ENCODE results near the gene NOVA2. TPM values are rescaled to one million over a fixed set of nuclear protein-coding genes. Genes with fewer than 3 reads are reported as not detected.
"Not testable (repeated sequence)": the region's sequence is repeated elsewhere in the genome, so short reads cannot be mapped to it uniquely, and the experiment has no call there.

NOVA2 gene
- total and polyA plus RNA-seq, 4 donors: 0.13 to 18.2 (median 8.1) TPM; not detected in 1

DNA sequence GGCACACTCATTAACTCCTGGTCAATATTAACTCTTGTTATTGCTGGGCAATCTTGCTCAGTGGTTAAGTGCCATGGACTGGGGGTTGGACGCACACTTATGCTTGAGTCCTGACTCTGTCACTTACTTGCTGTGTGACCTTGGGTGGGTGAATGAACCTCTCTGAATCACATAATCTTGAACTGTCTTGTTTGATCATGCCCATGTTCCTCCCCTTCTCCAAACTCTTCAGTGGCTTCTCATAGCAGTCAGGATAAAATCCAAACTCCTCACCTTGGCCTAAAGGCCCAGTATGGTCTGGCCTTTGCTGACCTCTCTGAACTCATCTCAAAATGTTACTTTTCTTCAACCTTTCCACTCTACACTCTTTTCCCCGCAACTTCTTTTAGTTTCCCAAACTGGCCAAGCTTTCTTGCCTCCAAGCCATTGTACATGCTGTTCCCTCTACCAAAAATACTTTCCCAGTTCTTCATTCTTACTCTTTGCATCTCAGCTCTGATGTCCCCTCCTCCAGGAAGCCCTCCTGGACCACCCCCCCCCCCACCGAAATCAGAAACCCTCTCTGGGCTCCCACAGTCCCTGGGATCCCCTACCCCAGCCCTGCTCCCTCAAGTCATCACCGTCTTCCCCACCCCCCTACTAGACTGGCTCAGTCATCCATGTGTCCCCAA lies 73.6 kb downstream of the NOVA2 start:
- Histone ChIP-seq H3K4me1 (ENCODE audit: control insufficient read depth in 1 of 2, insufficient read depth in 2 of 2, low read length in 2 of 2) (no peaks in the 10 kb centered on the region), H3K4me3 (ENCODE audit: low read length in 2 of 2) (no peak overlapping the region), H3K27me3 (ENCODE audit: control insufficient read depth in 1 of 2, insufficient read depth in 2 of 2, low read length in 1 of 2) (no peaks in the 10 kb centered on the region), H3K9me3 (ENCODE audit: control insufficient read depth, low read length) (no peaks in the 10 kb centered on the region), H3K27ac (ENCODE audit: low read depth in 1 of 2, low read length in 2 of 2) (no peak overlapping the region), H3K36me3 (ENCODE audit: control insufficient read depth in 1 of 2, insufficient read depth in 2 of 2, low read length in 1 of 2) (peaks cover 0 to 2% of the 10 kb centered on the region in 2 donors)
- 95 to 96% methylated on average over 4 of the region's 4 CpGs for WGBS, 2 donors
- DNase-seq: no peak
- intact Hi-C loops (cut with DNase I): no loop called here
- no peak for ATAC-seq (ENCODE audit: low FRiP score)

DNA sequence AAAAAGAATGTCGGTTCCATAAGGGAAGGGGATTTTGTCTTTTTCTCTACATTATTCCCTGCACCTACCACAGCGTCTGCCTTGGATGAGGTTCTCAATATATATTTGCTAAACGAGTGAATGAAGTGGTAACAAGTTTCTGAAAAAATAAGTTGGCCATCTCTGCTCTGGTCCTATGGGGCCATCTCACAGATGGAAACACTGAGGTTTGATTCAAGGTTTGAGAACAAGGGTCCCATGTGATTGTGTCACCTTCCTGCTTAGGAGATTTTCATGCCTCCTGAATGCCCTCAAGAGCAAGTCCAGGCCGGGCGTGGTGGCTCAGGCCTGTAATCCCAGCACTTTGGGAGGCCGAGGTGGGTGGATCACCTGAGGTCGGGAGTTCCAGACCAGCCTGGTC lies 74.4 kb downstream of the NOVA2 start:
- DNase-seq (no peak), ATAC-seq (ENCODE audit: low FRiP score) (no peak)
- Histone ChIP-seq H3K36me3 (ENCODE audit: control insufficient read depth in 1 of 2, insufficient read depth in 2 of 2, low read length in 1 of 2) (peaks cover 0 to 2% of the 10 kb centered on the region in 2 donors), H3K27ac (ENCODE audit: low read depth in 1 of 2, low read length in 2 of 2) (no peak overlapping the region), H3K27me3 (ENCODE audit: control insufficient read depth in 1 of 2, insufficient read depth in 2 of 2, low read length in 1 of 2) (no peaks in the 10 kb centered on the region), H3K4me3 (ENCODE audit: low read length in 2 of 2) (no peak overlapping the region), H3K9me3 (ENCODE audit: control insufficient read depth, low read length) (no peaks in the 10 kb centered on the region), H3K4me1 (ENCODE audit: control insufficient read depth in 1 of 2, insufficient read depth in 2 of 2, low read length in 2 of 2) (no peaks in the 10 kb centered on the region)
- intact Hi-C loops (cut with DNase I): no loop called here
- WGBS, 2 donors: 95 to 96% methylated on average over 7 of the region's 7 CpGs

DNA sequence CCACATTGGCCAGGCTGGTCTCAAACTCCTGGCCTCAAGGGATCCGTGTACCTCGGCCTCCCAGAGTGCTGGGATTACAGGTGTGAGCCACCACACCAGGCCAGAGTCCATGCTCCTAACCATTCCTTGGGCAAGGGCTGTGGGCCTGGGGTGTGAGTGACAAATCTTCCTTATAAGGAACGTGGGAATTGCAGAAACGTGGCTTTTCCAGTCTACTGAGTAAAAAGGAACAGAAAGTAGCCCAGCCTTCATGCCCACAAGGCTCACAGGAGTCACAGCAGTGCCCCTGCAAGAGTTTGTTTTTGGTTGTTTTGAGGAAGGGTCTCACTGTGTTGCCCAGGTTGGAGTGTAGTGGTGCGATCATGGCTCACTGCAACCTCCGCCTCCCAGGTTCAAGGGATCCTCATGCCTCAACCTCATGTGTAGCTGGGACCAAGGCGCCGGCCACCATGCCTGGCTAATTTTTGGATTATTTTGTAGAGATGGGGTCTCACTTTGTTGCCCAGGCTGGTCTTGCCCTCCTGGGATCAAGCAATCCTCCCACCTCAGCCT lies 76.3 kb downstream of the NOVA2 start:
- no peak for DNase-seq
- Histone ChIP-seq H3K4me1 (ENCODE audit: control insufficient read depth in 1 of 2, insufficient read depth in 2 of 2, low read length in 2 of 2) (no peaks in the 10 kb centered on the region), H3K27me3 (ENCODE audit: control insufficient read depth in 1 of 2, insufficient read depth in 2 of 2, low read length in 1 of 2) (no peaks in the 10 kb centered on the region), H3K4me3 (ENCODE audit: low read length in 2 of 2) (no peak overlapping the region), H3K27ac (ENCODE audit: low read depth in 1 of 2, low read length in 2 of 2) (no peak overlapping the region), H3K36me3 (ENCODE audit: control insufficient read depth in 1 of 2, insufficient read depth in 2 of 2, low read length in 1 of 2) (peaks cover 0 to 2% of the 10 kb centered on the region in 2 donors), H3K9me3 (ENCODE audit: control insufficient read depth, low read length) (no peaks in the 10 kb centered on the region)
- ATAC-seq (ENCODE audit: low FRiP score): no peak
- intact Hi-C loops (cut with DNase I): no loop called here
- 91 to 92% methylated on average over 8 of the region's 8 CpGs for WGBS, 2 donors

DNA sequence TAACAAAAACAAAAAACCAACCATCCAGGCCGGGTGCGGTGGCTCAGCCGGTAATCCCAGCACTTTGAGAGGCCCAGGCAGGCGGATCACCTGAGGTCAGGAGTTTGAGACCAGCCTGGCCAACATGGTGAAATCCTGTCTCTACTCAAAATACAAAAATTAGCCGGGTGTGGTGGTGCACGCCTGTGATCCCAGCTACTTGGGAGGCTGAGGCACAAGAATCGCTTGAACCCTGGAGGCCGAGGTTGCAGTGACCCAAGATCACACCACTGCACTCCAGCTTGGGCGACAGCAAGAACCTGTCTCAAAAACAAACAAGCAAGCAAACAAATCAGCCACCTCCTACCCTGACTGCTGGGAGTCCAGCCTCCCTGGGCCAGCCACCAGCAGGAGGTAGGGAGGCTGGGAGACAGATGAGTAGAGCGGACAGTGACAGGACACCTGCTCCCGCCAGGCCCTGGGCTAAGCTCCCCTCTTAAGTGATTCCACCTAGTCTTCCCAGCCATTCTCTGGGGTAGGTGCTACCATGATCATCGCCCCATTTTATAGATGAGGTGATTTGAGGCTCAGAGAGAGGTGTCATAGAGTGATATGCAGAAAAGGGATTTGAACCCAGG lies 77.6 kb downstream of the NOVA2 start:
- ATAC-seq (ENCODE audit: low FRiP score); H3K27ac ChIP-seq (ENCODE audit: low read depth in 1 of 2, low read length in 2 of 2); H3K4me3 ChIP-seq (ENCODE audit: low read length in 2 of 2); intact Hi-C loops (cut with DNase I); H3K36me3 ChIP-seq (ENCODE audit: control insufficient read depth in 1 of 2, insufficient read depth in 2 of 2, low read length in 1 of 2); DNase-seq; H3K27me3 ChIP-seq (ENCODE audit: control insufficient read depth in 1 of 2, insufficient read depth in 2 of 2, low read length in 1 of 2); H3K9me3 ChIP-seq (ENCODE audit: control insufficient read depth, low read length); H3K4me1 ChIP-seq (ENCODE audit: control insufficient read depth in 1 of 2, insufficient read depth in 2 of 2, low read length in 2 of 2): not testable (repeated sequence)
- WGBS, 2 donors: 95 to 96% methylated on average over 12 of the region's 12 CpGs

DNA sequence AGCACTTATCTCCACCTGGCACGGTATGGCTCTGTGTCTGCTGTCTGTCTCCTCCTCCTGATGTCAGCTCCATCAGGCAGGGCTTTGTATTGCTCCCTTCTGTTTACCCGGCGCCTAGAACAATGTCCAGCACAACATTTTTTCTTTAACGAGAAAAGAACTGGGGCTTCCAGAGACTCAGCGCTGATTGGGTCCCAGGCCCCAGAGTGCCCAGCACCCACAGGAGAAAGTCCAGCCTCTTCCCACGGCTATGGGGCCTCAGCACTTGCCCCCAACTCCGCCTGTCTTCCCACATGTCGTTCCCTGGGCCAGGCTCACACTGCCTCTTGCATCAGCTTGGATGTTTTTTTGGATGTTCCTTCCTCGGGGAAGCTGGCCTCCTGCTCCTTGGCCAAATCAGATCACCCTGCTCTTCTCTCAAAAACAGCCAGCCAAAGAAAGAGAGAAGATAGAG lies 78.1 kb downstream of the NOVA2 start:
- ATAC-seq (ENCODE audit: low FRiP score) (peak; percentile 60), DNase-seq (no peak)
- Histone ChIP-seq H3K4me3 (ENCODE audit: low read length in 2 of 2) (no peak overlapping the region), H3K9me3 (ENCODE audit: control insufficient read depth, low read length) (no peaks in the 10 kb centered on the region), H3K27me3 (ENCODE audit: control insufficient read depth in 1 of 2, insufficient read depth in 2 of 2, low read length in 1 of 2) (no peaks in the 10 kb centered on the region), H3K27ac (ENCODE audit: low read depth in 1 of 2, low read length in 2 of 2) (no peak overlapping the region), H3K4me1 (ENCODE audit: control insufficient read depth in 1 of 2, insufficient read depth in 2 of 2, low read length in 2 of 2) (no peaks in the 10 kb centered on the region), H3K36me3 (ENCODE audit: control insufficient read depth in 1 of 2, insufficient read depth in 2 of 2, low read length in 1 of 2) (peaks cover 0 to 2% of the 10 kb centered on the region in 2 donors)
- WGBS, 2 donors: 86 to 89% methylated on average over 9 of the region's 9 CpGs
- intact Hi-C loops (cut with DNase I): no loop called here

DNA sequence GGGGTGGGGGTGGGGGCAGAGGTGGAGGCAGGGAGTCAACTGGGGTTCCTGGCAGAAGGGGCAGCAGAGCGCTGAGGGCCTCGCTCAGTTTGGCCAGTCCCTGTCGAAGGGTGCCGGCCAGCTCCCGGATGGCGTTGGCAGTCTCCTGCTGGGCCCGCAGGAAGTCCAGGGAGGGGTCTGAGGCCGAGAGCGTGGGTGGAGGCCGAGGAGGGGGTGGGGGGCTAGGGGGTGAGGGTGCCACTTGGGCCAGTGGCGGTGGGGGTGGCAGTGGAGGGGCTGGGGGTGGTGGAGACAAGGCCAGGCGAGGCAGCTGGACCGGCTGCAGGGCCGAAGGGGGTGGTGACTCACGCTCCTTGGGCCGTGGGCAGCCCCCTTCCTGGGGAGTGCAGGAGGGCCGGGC lies 82.8 kb downstream of the NOVA2 start:
- no peaks in the 10 kb centered on the region for H3K4me1 ChIP-seq (ENCODE audit: control insufficient read depth in 1 of 2, insufficient read depth in 2 of 2, low read length in 2 of 2)
- 85 to 91% methylated on average over 14 to 17 of the region's 17 CpGs for WGBS, 2 donors
- no peak overlapping the region for H3K4me3 ChIP-seq (ENCODE audit: low read length in 2 of 2)
- no peak overlapping the region for H3K27ac ChIP-seq (ENCODE audit: low read depth in 1 of 2, low read length in 2 of 2)
- no peaks in the 10 kb centered on the region for H3K27me3 ChIP-seq (ENCODE audit: control insufficient read depth in 1 of 2, insufficient read depth in 2 of 2, low read length in 1 of 2)
- H3K9me3 ChIP-seq (ENCODE audit: control insufficient read depth, low read length): no peaks in the 10 kb centered on the region
- intact Hi-C loops (cut with DNase I): no loop called here
- ATAC-seq (ENCODE audit: low FRiP score) (no peak), DNase-seq (no peak)
- peaks cover 0 to 2% of the 10 kb centered on the region in 2 donors for H3K36me3 ChIP-seq (ENCODE audit: control insufficient read depth in 1 of 2, insufficient read depth in 2 of 2, low read length in 1 of 2)

DNA sequence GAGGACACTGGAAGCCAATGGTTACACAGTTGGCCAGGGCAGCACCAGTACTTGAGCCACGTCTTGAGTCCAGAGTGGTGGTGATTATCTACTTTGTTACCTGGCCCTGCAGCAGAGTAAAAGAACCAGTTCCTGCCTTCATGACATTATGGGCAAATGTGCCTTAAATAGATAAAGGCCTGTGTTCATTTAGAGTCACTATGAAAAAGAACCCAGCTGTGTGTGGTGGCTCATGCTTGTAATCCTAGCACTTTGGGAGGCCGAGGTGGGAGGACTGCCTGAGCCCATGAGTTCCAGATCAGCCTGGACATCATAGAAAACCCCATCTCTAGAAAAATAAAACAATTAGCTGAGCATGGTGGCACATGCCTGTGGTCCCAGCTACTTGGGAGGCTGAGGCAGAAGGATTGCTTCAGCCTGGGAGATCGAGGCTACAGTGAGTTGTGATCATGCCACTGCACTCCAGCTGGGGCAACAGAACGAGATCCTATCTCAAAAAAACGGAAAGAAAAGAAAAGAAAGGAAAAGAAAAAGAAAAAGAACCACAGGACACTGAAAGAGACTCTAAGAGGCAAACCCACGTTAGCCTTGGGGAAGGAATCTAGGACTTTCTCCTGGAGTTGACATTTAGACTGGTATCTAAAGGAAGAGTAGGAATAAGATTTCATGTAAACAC lies 84.3 kb downstream of the NOVA2 start:
- ATAC-seq (ENCODE audit: low FRiP score) (no peak), DNase-seq (no peak)
- no peaks in the 10 kb centered on the region for H3K27me3 ChIP-seq (ENCODE audit: control insufficient read depth in 1 of 2, insufficient read depth in 2 of 2, low read length in 1 of 2)
- H3K9me3 ChIP-seq (ENCODE audit: control insufficient read depth, low read length): no peaks in the 10 kb centered on the region
- intact Hi-C loops (cut with DNase I): no loop called here
- WGBS, 2 donors: 64 to 68% methylated on average over 6 of the region's 6 CpGs
- H3K4me3 ChIP-seq (ENCODE audit: low read length in 2 of 2): no peak overlapping the region
- peaks cover 0 to 3% of the 10 kb centered on the region in 2 donors for H3K4me1 ChIP-seq (ENCODE audit: control insufficient read depth in 1 of 2, insufficient read depth in 2 of 2, low read length in 2 of 2)
- H3K27ac ChIP-seq (ENCODE audit: low read depth in 1 of 2, low read length in 2 of 2): no peak overlapping the region
- H3K36me3 ChIP-seq (ENCODE audit: control insufficient read depth in 1 of 2, insufficient read depth in 2 of 2, low read length in 1 of 2): no peaks in the 10 kb centered on the region

DNA sequence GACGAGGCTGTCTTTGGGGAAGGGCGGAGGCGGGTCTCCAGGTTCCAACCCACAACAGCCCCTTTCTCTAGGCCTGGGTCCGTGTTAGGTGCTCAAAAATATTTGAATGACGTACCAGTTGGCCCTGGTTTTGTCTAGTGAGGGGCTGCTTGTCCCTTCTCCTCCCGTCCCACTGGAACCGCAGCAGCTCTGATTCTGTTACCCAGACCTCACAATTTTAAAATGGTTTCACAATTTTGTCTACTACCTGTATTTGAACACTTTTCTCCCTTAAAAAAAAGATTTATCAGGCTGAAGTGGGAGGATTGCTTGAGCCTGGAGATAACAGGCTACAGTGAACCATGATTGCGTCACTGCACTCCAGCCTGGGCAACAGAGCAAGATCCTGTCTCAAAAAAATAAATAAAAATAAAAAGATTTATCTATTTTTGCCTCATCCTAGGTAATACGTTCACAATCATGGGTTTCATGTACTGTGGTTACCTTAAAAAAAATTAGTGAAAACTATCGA lies 86.4 kb downstream of the NOVA2 start:
- Histone ChIP-seq H3K4me1 (ENCODE audit: control insufficient read depth in 1 of 2, insufficient read depth in 2 of 2, low read length in 2 of 2) (peaks cover 0 to 3% of the 10 kb centered on the region in 2 donors), H3K27ac (ENCODE audit: low read depth in 1 of 2, low read length in 2 of 2) (peak overlapping the region; percentile 68 to 76), H3K27me3 (ENCODE audit: control insufficient read depth in 1 of 2, insufficient read depth in 2 of 2, low read length in 1 of 2) (no peaks in the 10 kb centered on the region), H3K4me3 (ENCODE audit: low read length in 2 of 2) (peak overlapping the region in 1 of 2 donors; percentile 77), H3K36me3 (ENCODE audit: control insufficient read depth in 1 of 2, insufficient read depth in 2 of 2, low read length in 1 of 2) (no peaks in the 10 kb centered on the region), H3K9me3 (ENCODE audit: control insufficient read depth, low read length) (no peaks in the 10 kb centered on the region)
- intact Hi-C loops (cut with DNase I): no loop called here
- DNase-seq (no peak), ATAC-seq (ENCODE audit: low FRiP score) (no peak)
- WGBS, 2 donors: 33 to 36% methylated on average over 10 of the region's 10 CpGs
